PC-9 (cell line): Measurements from ENCODE around the gene CCDC15.

ENCODE experiments used
- CTCF ChIP-seq: fragments of 200-600 bp; sonication (generic); conservative IDR thresholded peaks from 2 replicates; pipeline ENCODE4 v1.6.1; 2017; ENCODE audit warnings: mixed run types, antibody characterized with exemption, mild to moderate bottlenecking, moderate library complexity
- EZH2 ChIP-seq: fragments of 200-600 bp; sonication (generic); IDR thresholded peaks from 2 replicates; pipeline ENCODE4 v1.8.0; 2017; ENCODE audit warnings: antibody characterized with exemption, low read depth

DNA sequence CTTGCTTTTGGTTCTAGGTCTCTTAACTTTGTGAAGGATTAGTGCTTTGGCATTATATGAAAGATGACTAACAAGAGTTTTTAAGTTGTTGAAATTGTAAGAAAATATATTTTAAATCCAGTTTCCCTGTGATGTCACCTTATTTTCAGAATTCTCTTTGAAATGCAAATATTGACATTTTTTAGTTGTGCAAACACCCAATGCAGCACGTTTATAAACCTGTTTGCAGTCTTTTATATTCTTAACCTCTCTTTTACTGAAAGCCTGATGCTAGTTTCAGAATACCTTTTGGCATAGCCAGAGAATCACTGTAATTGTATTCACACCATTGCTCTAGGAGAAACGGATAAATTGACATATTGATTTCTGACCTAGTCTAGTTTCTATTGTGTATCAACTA lies 66.3 kb downstream of the CCDC15 start:
- TF ChIP-seq CTCF (no peak), EZH2 (no peak)
